IMR-90 (cell line): Measurements from ENCODE around the gene PRIMA1. TPM values are rescaled to one million over a fixed set of nuclear protein-coding genes. Genes with fewer than 3 reads are reported as not detected.

Source experiments
- ATAC-seq: fragments of 200-7000 bp; cut with Tn5 transposase; 2 replicates; pipeline ENCODE4 v1.9.1; 2020; ENCODE audit warnings: low read depth, mild to moderate bottlenecking, moderate library complexity
- BruUV-seq: library from RNA; stranded (reverse); fragments of 400-500 nt; replicated peaks from 2 replicates; lab custom pipeline; 2021; lab: Mats Ljungman, UMichigan
- CTCF ChIA-PET: fragments of 300-600 bp; formaldehyde crosslinking; extraction: SDS; loops from one replicate; lab custom pipeline; 2021; ENCODE audit warnings: antibody characterized with exemption; lab: Yijun Ruan, JAX
- POLR2A ChIA-PET: fragments of 300-600 bp; sonication (Branson Sonifier 250); formaldehyde crosslinking; loops from one replicate; lab custom pipeline; 2022; ENCODE audit warnings: antibody characterized with exemption; ENCODE audit not compliant: unreplicated experiment; lab: Charles Lee
- DNase-seq: peaks from one replicate; pipeline ENCODE4 v3.0.0; 2013
- H2AFZ ChIP-seq: replicated peaks from 2 replicates; pipeline ENCODE3; 2013; ENCODE audit warnings: low read length, mild to moderate bottlenecking; ENCODE audit not compliant: poor library complexity
- H2AK5ac ChIP-seq: 2 replicates; pipeline ENCODE4 v1.6.1; 2013; ENCODE audit warnings: low read depth, low read length, inconsistent platforms
- H2AK9ac ChIP-seq: replicated peaks from 2 replicates; pipeline ENCODE3; 2013; ENCODE audit warnings: mild to moderate bottlenecking, low read depth, low read length, moderate library complexity; ENCODE audit not compliant: poor library complexity
- H2BK120ac ChIP-seq: 2 replicates; pipeline ENCODE4 v1.6.1; 2013; ENCODE audit warnings: low read depth, low read length, inconsistent platforms
- H2BK15ac ChIP-seq: 3 replicates; pipeline ENCODE4 v1.6.1; 2013; ENCODE audit warnings: low read depth, low read length, inconsistent platforms
- H2BK20ac ChIP-seq: 2 replicates; pipeline ENCODE4 v1.6.1; 2013; ENCODE audit warnings: low read depth, mild to moderate bottlenecking, inconsistent platforms, low read length, moderate library complexity
- H2BK5ac ChIP-seq: 2 replicates; pipeline ENCODE4 v1.6.1; 2013; ENCODE audit warnings: mild to moderate bottlenecking, low read depth, low read length, inconsistent platforms; ENCODE audit not compliant: poor library complexity, severe bottlenecking
- H3K14ac ChIP-seq: replicated peaks from 2 replicates; pipeline ENCODE4 v1.6.1; 2013; ENCODE audit warnings: low read depth, low read length, inconsistent platforms
- H3K18ac ChIP-seq: 2 replicates; pipeline ENCODE4 v1.6.1; 2013; ENCODE audit warnings: low read depth, low read length, control low read depth
- H3K23ac ChIP-seq: 2 replicates; pipeline ENCODE4 v1.6.1; 2013; ENCODE audit warnings: low read depth, low read length, inconsistent platforms
- H3K27ac ChIP-seq: 2 replicates; pipeline ENCODE4 v1.5.1; 2013; ENCODE audit warnings: mild to moderate bottlenecking, control low read depth, low read length; ENCODE audit not compliant: insufficient read depth
- H3K27me3 ChIP-seq: 2 replicates; pipeline ENCODE4 v1.6.1; 2013; ENCODE audit warnings: low read length; ENCODE audit not compliant: control insufficient read depth, insufficient read depth
- H3K36me3 ChIP-seq: 2 replicates; pipeline ENCODE4 v1.6.1; 2013; ENCODE audit warnings: low read length, mixed read lengths; ENCODE audit not compliant: control insufficient read depth, insufficient read depth
- H3K4ac ChIP-seq: 2 replicates; pipeline ENCODE4 v1.6.1; 2013; ENCODE audit warnings: low read depth, low read length, inconsistent platforms
- H3K4me1 ChIP-seq: 2 replicates; pipeline ENCODE4 v1.6.1; 2013; ENCODE audit warnings: low read length, mixed read lengths; ENCODE audit not compliant: control insufficient read depth, insufficient read depth
- H3K4me2 ChIP-seq: 2 replicates; pipeline ENCODE4 v1.6.1; 2013; ENCODE audit warnings: low read depth, mild to moderate bottlenecking, control low read depth, low read length, moderate library complexity
- H3K4me3 ChIP-seq: 2 replicates; pipeline ENCODE4 v1.5.1; 2013; ENCODE audit warnings: low read depth, mild to moderate bottlenecking, control low read depth, low read length, moderate library complexity; ENCODE audit not compliant: insufficient read depth
- H3K56ac ChIP-seq: 2 replicates; pipeline ENCODE4 v1.6.1; 2013; ENCODE audit warnings: low read length, inconsistent platforms; ENCODE audit not compliant: insufficient read depth; ENCODE audit errors: extremely low read depth
- H3K79me1 ChIP-seq, 2 experiments: 2 replicates each; pipeline ENCODE4 v1.6.1; 2013; ENCODE audit warnings: low read length in 2 of 2, inconsistent platforms in 1 of 2, low read depth in 1 of 2
- H3K9ac ChIP-seq: 2 replicates; pipeline ENCODE4 v1.6.1; 2013; ENCODE audit warnings: low read depth, low read length, control low read depth
- H3K9me1 ChIP-seq: 2 replicates; pipeline ENCODE4 v1.6.1; 2013; ENCODE audit warnings: low read length, inconsistent platforms; ENCODE audit not compliant: insufficient read depth
- H3K9me3 ChIP-seq: 2 replicates; pipeline ENCODE4 v1.6.1; 2013; ENCODE audit warnings: low read length; ENCODE audit not compliant: control insufficient read depth, insufficient read depth
- H4K20me1 ChIP-seq: 2 replicates; pipeline ENCODE4 v1.6.1; 2013; ENCODE audit warnings: low read length, inconsistent platforms; ENCODE audit not compliant: insufficient read depth
- H4K5ac ChIP-seq: 2 replicates; pipeline ENCODE4 v1.6.1; 2013; ENCODE audit warnings: mild to moderate bottlenecking, low read depth, low read length, control low read depth
- H4K8ac ChIP-seq, 2 experiments: 2 replicates each; pipeline ENCODE4 v1.6.1; 2013; ENCODE audit warnings: low read depth in 2 of 2, low read length in 2 of 2, control low read depth in 1 of 2, inconsistent platforms in 1 of 2
- H4K91ac ChIP-seq: 2 replicates; pipeline ENCODE4 v1.6.1; 2013; ENCODE audit warnings: low read depth, low read length, inconsistent platforms; ENCODE audit not compliant: insufficient read depth
- BHLHE40 ChIP-seq: fragments of 150-350 bp; IDR thresholded peaks from 2 replicates; pipeline ENCODE4 v1.6.1; 2016; ENCODE audit warnings: mild to moderate bottlenecking, low read depth, low read length
- CEBPB ChIP-seq: IDR thresholded peaks from 2 replicates; pipeline ENCODE4 v1.6.1; 2012; ENCODE audit warnings: low read depth, low read length, improper control_type of control experiment
- CHD1 ChIP-seq: IDR thresholded peaks from 2 replicates; pipeline ENCODE4 v1.6.1; 2012; ENCODE audit warnings: low read depth, low read length, improper control_type of control experiment
- ELK1 ChIP-seq: fragments of 150-350 bp; IDR thresholded peaks from 2 replicates; pipeline ENCODE4 v1.6.1; 2016; ENCODE audit warnings: low read depth, mild to moderate bottlenecking, low read length, moderate library complexity, borderline replicate concordance
- FOS ChIP-seq: fragments of 150-350 bp; IDR thresholded peaks from 2 replicates; pipeline ENCODE4 v1.6.1; 2016; ENCODE audit warnings: low read depth, low read length
- MAFK ChIP-seq: IDR thresholded peaks from 2 replicates; pipeline ENCODE4 v1.6.1; 2012; ENCODE audit warnings: low read depth, low read length, improper control_type of control experiment
- MAZ ChIP-seq: IDR thresholded peaks from 2 replicates; pipeline ENCODE4 v1.6.1; 2012; ENCODE audit warnings: low read depth, mild to moderate bottlenecking, low read length, improper control_type of control experiment, moderate library complexity, borderline replicate concordance
- MXI1 ChIP-seq: IDR thresholded peaks from 2 replicates; pipeline ENCODE4 v1.6.1; 2012; ENCODE audit warnings: low read depth, mild to moderate bottlenecking, low read length, moderate library complexity, borderline replicate concordance
- NFE2L2 ChIP-seq: fragments of 150-350 bp; IDR thresholded peaks from 2 replicates; pipeline ENCODE4 v1.6.1; 2016; ENCODE audit warnings: low read depth, mild to moderate bottlenecking, low read length
- POLR2A ChIP-seq: IDR thresholded peaks from 2 replicates; pipeline ENCODE4 v1.6.1; 2012; ENCODE audit warnings: mild to moderate bottlenecking, low read depth, low read length
- RAD21 ChIP-seq: IDR thresholded peaks from 2 replicates; pipeline ENCODE4 v1.6.1; 2012; ENCODE audit warnings: low read length, improper control_type of control experiment
- RCOR1 ChIP-seq: IDR thresholded peaks from 2 replicates; pipeline ENCODE4 v1.6.1; 2012; ENCODE audit warnings: mild to moderate bottlenecking, low read length, improper control_type of control experiment; ENCODE audit not compliant: insufficient replicate concordance
- RFX5 ChIP-seq: IDR thresholded peaks from 2 replicates; pipeline ENCODE4 v1.8.0; 2012; ENCODE audit warnings: low read depth, mild to moderate bottlenecking, low read length, moderate library complexity
- SMC3 ChIP-seq: fragments of 150-350 bp; IDR thresholded peaks from 2 replicates; pipeline ENCODE4 v1.6.1; 2016; ENCODE audit warnings: low read depth, mild to moderate bottlenecking, antibody characterized with exemption, low read length, moderate library complexity
- USF2 ChIP-seq: fragments of 150-350 bp; IDR thresholded peaks from 2 replicates; pipeline ENCODE4 v1.6.1; 2017; ENCODE audit warnings: mild to moderate bottlenecking, antibody characterized with exemption, low read length, low read depth
- WGBS, 2 experiments: methylation state at CpG; one replicate each; pipeline versions ENCODE4 v1.1.5 to v1.1.7; 2013; ENCODE audit warnings: missing lambda C conversion rate in 2 of 2; ENCODE audit not compliant: insufficient read length in 1 of 2; ENCODE audit errors: extremely low coverage in 2 of 2; 5-methylcytosine and 5-hydroxymethylcytosine counted together
- dilution Hi-C: fragments of 300-500 bp; cut with HindIII; formaldehyde crosslinking; loops from one replicate; pipeline ENCODE4 v1.14.3; 2018; ENCODE audit warnings: low sequenced_read_pairs; ENCODE audit not compliant: unreplicated experiment
- in situ Hi-C: fragments of 300-500 bp; cut with MboI; formaldehyde crosslinking; loops from 3 replicates; pipeline ENCODE4 v1.14.3; 2019; ENCODE audit warnings: low sequenced_read_pairs, inconsistent platforms, mixed read lengths
- intact Hi-C: fragments of 100-400 bp; cut with micrococcal nuclease; formaldehyde crosslinking; loops from 2 replicates; pipeline ENCODE4 v1.10.0; 2022
- polyA plus RNA-seq, 3 experiments: library from polyadenylated mRNA; depleted of rRNA; stranded (reverse); fragments of >200 nt; gene quantifications; 2 replicates each; pipeline ENCODE4 v1.2.3, GENCODE V29; 2012; ENCODE audit warnings: low replicate concordance in 1 of 3
- total RNA-seq: library from RNA; depleted of rRNA; stranded (reverse); fragments of >200 nt; gene quantifications from 2 replicates; pipeline ENCODE4 v1.2.3, GENCODE V29; 2012
- TF ChIP-seq, protein P1 (sequence below): conservative IDR thresholded peaks from 2 replicates; pipeline ENCODE4 v1.5.1; 2012; ENCODE audit warnings: mild to moderate bottlenecking, low read depth, low read length, improper control_type of control experiment

Gene PRIMA1
- total and polyA plus RNA-seq, 2 of the 4 experiments (the other 2 are of a cell fraction): not detected

GRCh38 chr14:93793555-93794324 is 5.5 kb upstream of the PRIMA1 start:
- Histone ChIP-seq H3K18ac (no peak overlapping the region), H2BK120ac (no peak overlapping the region), H4K8ac (no peak overlapping the region), H3K4me2 (no peak overlapping the region), H4K91ac (no peak overlapping the region), H3K14ac (no peak overlapping the region), H3K9me1 (no peaks in the 10 kb centered on the region), H3K4ac (no peak overlapping the region), H2AK5ac (no peak overlapping the region), H2AFZ (no peak overlapping the region), H2BK5ac (no peak overlapping the region), H3K27ac (no peak overlapping the region), H3K4me1 (no peaks in the 10 kb centered on the region), H3K23ac (no peak overlapping the region), H2AK9ac (no peak overlapping the region), H3K9ac (no peak overlapping the region), H3K56ac (no peak overlapping the region), H2BK20ac (no peak overlapping the region), H3K36me3 (no peaks in the 10 kb centered on the region), H3K79me1 (no peaks in the 10 kb centered on the region), H4K20me1 (no peaks in the 10 kb centered on the region), H3K9me3 (no peaks in the 10 kb centered on the region; the same call in 1 of the 2 replicates), H4K5ac (no peak overlapping the region), H3K4me3 (no peak overlapping the region), H2BK15ac (no peak overlapping the region), H3K27me3 (peaks cover 7% of the 10 kb centered on the region)
- CTCF ChIA-PET: no interaction called here
- WGBS, 2 experiments: 30% methylated on average over 2 of the region's 10 CpGs; no CpG with 5 or more reads in 1 of the 2 experiments
- in situ Hi-C loops: no loop called here
- dilution Hi-C loops: no loop called here
- intact Hi-C loops: no loop called here
- no TSS peak for BruUV-seq
- POLR2A ChIA-PET: no interaction called here
- ATAC-seq (no peak), DNase-seq (no peak)
- TF ChIP-seq SMC3 (no peak), BHLHE40 (no peak), POLR2A (no peak), MAZ (no peak), RCOR1 (no peak), NFE2L2 (no peak), MXI1 (no peak), FOS (no peak), RAD21 (no peak), USF2 (no peak), CEBPB (no peak), MAFK (no peak), ELK1 (no peak), CHD1 (no peak), RFX5 (no peak)
- TF ChIP-seq, protein P1, sequence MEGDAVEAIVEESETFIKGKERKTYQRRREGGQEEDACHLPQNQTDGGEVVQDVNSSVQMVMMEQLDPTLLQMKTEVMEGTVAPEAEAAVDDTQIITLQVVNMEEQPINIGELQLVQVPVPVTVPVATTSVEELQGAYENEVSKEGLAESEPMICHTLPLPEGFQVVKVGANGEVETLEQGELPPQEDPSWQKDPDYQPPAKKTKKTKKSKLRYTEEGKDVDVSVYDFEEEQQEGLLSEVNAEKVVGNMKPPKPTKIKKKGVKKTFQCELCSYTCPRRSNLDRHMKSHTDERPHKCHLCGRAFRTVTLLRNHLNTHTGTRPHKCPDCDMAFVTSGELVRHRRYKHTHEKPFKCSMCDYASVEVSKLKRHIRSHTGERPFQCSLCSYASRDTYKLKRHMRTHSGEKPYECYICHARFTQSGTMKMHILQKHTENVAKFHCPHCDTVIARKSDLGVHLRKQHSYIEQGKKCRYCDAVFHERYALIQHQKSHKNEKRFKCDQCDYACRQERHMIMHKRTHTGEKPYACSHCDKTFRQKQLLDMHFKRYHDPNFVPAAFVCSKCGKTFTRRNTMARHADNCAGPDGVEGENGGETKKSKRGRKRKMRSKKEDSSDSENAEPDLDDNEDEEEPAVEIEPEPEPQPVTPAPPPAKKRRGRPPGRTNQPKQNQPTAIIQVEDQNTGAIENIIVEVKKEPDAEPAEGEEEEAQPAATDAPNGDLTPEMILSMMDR: no peak
